Measurements from ENCODE around the gene TBL3. TPM values are rescaled to one million over a fixed set of nuclear protein-coding genes. Genes with fewer than 3 reads are reported as not detected.
"Not testable (repeated sequence)": the region's sequence is repeated elsewhere in the genome, so short reads cannot be mapped to it uniquely, and the experiment has no call there.

TBL3 gene
- total and polyA plus RNA-seq, 3 donors from 2014 or later, result 77.1 to 109 (median 83.4) TPM

GRCh38 chr16:1938910-1939309 is 32.9 kb upstream of the TBL3 start:
- no peak overlapping the region for H3K27ac ChIP-seq
- intact Hi-C loops (cut with DNase I; ENCODE audit: low total_unique reads), result no loop called here

GRCh38 chr16:1939833-1940232 is 32.0 kb upstream of the TBL3 start:
- H3K4me1 ChIP-seq, result peaks cover 16% of the 10 kb centered on the region
- H3K27me3 ChIP-seq; DNase-seq; H3K4me3 ChIP-seq; intact Hi-C loops (cut with DNase I; ENCODE audit: low total_unique reads); H3K9me3 ChIP-seq; H3K27ac ChIP-seq; H3K36me3 ChIP-seq (ENCODE audit: low read depth, missing control alignments): not testable (repeated sequence)
- 96 to 97% methylated on average over 8 of the region's 8 CpGs for WGBS, 2 donors

More at GRCh38 chr16:1938910-1939309, 32.9 kb upstream of the TBL3 start:
- Histone ChIP-seq H3K4me1 (peaks cover 16% of the 10 kb centered on the region), H3K27me3 (no peaks in the 10 kb centered on the region), H3K36me3 (ENCODE audit: low read depth, missing control alignments) (no peaks in the 10 kb centered on the region), H3K9me3 (no peaks in the 10 kb centered on the region), H3K4me3 (no peak overlapping the region)
- DNase-seq, result no peak
- WGBS, 2 donors, result 92 to 96% methylated on average over 17 of the region's 17 CpGs
- TF ChIP-seq CTCF (IDR thresholded peaks at IDR 0.05) (no peak), POLR2A (IDR thresholded peaks at IDR 0.05) (no peak)

DNA sequence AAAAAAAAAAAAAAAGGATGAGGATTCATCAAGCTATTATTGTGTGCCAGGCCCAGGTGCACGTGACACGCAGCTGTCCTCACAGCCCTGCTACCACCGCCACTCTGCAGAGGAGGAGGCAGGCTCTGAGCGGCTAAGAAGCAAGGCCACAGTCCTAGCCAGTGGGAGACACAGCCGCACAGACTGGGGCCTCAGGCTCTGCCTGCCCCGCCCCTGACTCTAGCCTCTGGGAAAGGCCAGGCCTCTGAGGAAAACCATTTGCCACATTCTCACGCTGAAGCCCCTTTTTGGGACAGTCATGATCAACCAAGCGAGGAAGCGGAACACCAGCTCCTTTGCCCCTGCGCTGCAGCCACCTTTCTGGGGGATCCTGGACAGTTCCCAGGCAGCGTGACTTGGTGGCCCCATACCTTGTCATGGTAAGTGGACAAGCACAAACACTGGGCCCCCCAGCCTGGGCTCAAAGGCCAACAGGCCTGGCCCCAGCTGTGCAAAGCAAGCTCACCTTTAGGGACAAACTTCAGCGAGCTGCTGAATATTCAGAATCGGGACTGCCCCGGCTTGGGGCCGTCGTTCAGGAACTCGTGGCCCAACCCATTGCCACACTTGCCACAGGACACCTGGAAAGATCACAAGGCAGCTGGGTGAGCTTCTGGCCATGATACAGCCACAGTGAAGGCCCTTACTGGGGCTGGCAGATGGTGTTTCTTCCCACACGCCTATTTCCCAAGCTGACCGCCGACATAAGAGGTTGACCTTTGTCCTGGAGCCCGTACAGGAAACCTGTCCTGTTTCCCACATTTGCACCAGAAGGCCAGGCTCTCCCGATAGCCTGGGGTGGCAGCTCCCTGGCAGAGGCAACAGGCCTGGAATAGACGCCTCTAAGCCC is 31.3 kb upstream of the TBL3 start:
- no peaks in the 10 kb centered on the region for H3K27me3 ChIP-seq
- no peak overlapping the region for H3K4me3 ChIP-seq
- no peak overlapping the region for H3K27ac ChIP-seq
- H3K4me1 ChIP-seq, result peaks cover 16% of the 10 kb centered on the region
- H3K36me3 ChIP-seq (ENCODE audit: low read depth, missing control alignments), result no peaks in the 10 kb centered on the region
- WGBS, 2 donors, result 93 to 94% methylated on average over 22 to 23 of the region's 23 CpGs
- DNase-seq, result no peak
- no peaks in the 10 kb centered on the region for H3K9me3 ChIP-seq
- TF ChIP-seq CTCF (IDR thresholded peaks at IDR 0.05) (no peak), POLR2A (IDR thresholded peaks at IDR 0.05) (no peak)
- intact Hi-C loops (cut with DNase I; ENCODE audit: low total_unique reads), result no loop called here

DNA sequence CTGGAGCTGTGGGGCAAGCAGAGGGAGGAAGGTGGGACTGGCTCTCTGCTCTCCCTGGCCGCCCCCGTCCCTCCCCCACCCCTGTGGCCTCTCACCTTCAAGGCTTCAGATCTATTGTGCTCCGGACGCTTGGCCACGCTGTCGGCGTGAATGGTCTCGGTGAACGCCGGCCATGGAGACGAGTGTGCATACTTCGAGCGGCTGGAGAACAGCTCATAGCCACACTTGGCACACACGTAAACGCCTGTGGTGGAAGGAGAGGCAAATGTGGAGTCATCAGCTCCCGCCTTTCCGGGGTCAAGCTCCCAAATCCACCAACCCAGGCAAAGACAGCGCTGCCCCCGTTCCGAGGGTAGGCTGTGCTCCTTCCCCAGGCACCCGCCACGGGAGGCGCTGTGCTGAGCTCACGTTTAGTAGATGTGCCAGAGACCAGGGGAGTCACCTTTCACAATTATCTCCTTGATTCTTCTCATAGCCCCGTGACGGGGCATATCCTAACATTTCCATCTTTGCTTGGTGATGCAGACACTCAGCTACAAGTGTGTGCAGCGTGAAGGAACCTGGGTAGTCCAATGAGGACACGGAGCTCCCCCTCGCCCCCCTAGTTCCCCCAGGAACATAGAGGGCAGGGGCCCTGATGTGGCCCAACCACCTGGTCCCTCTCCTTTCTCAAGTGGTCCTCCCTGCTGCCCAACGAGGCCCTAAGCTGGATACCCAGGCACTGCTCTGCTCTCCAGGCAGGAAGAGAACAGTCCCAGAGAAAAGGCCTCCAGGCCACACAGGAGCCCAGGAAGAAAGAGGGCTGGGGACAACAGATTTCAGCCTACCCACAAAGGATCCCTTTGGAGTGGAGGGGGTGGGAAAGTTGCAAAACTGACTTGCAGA is 30.4 kb upstream of the TBL3 start:
- no peak for TF ChIP-seq CTCF (IDR thresholded peaks at IDR 0.05)
- no peak for TF ChIP-seq POLR2A (IDR thresholded peaks at IDR 0.05)
- H3K4me3 ChIP-seq, result no peak overlapping the region
- H3K27me3 ChIP-seq, result no peaks in the 10 kb centered on the region
- 90 to 92% methylated on average over 30 of the region's 30 CpGs for WGBS, 2 donors
- H3K36me3 ChIP-seq (ENCODE audit: low read depth, missing control alignments), result no peaks in the 10 kb centered on the region
- DNase-seq, result no peak
- intact Hi-C loops (cut with DNase I; ENCODE audit: low total_unique reads), result no loop called here
- no peak overlapping the region for H3K27ac ChIP-seq
- H3K9me3 ChIP-seq, result no peaks in the 10 kb centered on the region
- peaks cover 16% of the 10 kb centered on the region for H3K4me1 ChIP-seq
